Lower leg skin (tissue), 4 donors: ENCODE data around the gene CLASP1. TPM values are rescaled to one million over a fixed set of nuclear protein-coding genes. Genes with fewer than 3 reads are reported as not detected.
"Not testable (repeated sequence)": the region's sequence is repeated elsewhere in the genome, so short reads cannot be mapped to it uniquely, and the experiment has no call there.

Experiments
- DNase-seq, 2 donors: peaks; one replicate each; pipeline ENCODE4 v3.0.0-alpha.2; 2019; ENCODE audit warnings: low spot score in 2 of 2
- H3K4me3 ChIP-seq: fragments of 200-600 bp; sonication (generic); 2 replicates; pipeline ENCODE4 v1.5.1; 2017; ENCODE audit warnings: mild to moderate bottlenecking, low read depth; ENCODE audit not compliant: poor library complexity, severe bottlenecking
- POLR2A ChIP-seq, 2 donors: fragments of 450-650 bp; IDR thresholded peaks; one replicate each; pipeline ENCODE4 v1.6.1; 2016 to 2017; ENCODE audit warnings: antibody characterized with exemption in 2 of 2, mild to moderate bottlenecking in 1 of 2, moderate library complexity in 1 of 2
- WGBS, 2 donors: methylation state at CpG; one replicate each; pipeline ENCODE4 v1.1.5; 2018; 5-methylcytosine and 5-hydroxymethylcytosine counted together
- intact Hi-C: fragments of 100-400 bp; cut with DNase I; formaldehyde crosslinking; loops from one replicate; pipeline ENCODE4 v1.15.0; 2023; ENCODE audit warnings: low total_unique reads
- total RNA-seq, 4 donors: library from RNA; depleted of rRNA; stranded (reverse); fragments of >200 nt; gene quantifications; one replicate each; pipeline ENCODE4 v1.1.0, GENCODE V29; 2016
- TF ChIP-seq, protein P1 (sequence below), 3 donors: fragments of 450-650 bp; IDR thresholded peaks; one replicate each; pipeline ENCODE4 v1.5.1; 2016; ENCODE audit warnings: antibody characterized with exemption in 3 of 3, mild to moderate bottlenecking in 3 of 3, moderate library complexity in 2 of 3

Gene CLASP1
- total RNA-seq, 4 donors from 2014 or later, result 56.8 to 88.4 (median 69.0) TPM

DNA sequence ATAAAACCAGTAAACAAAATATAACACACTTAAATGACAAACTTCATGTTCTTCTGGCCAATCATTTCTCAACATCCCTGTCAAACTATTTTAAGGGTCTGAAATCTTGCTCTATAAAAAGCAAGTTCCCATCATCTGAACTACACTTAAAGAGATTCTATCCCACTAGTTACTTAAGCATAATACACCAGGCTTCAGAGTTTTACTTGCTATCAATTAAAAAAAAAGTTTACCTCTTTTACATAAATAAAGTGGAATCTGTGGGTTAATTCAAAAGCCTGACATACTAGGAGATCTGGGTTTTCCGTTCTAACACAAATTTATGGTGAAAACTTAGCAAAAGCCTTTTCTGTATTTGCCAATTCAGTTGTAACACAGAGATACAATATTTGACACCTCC is 1.9 kb downstream of the CLASP1 start:
- WGBS, 2 donors, result 61 to 73% methylated on average over 1 of the region's 1 CpG
- H3K4me3 ChIP-seq, result no peak overlapping the region
- DNase-seq, result no peak
- TF ChIP-seq POLR2A (IDR thresholded peaks at IDR 0.05), result no peak
- TF ChIP-seq, protein P1, sequence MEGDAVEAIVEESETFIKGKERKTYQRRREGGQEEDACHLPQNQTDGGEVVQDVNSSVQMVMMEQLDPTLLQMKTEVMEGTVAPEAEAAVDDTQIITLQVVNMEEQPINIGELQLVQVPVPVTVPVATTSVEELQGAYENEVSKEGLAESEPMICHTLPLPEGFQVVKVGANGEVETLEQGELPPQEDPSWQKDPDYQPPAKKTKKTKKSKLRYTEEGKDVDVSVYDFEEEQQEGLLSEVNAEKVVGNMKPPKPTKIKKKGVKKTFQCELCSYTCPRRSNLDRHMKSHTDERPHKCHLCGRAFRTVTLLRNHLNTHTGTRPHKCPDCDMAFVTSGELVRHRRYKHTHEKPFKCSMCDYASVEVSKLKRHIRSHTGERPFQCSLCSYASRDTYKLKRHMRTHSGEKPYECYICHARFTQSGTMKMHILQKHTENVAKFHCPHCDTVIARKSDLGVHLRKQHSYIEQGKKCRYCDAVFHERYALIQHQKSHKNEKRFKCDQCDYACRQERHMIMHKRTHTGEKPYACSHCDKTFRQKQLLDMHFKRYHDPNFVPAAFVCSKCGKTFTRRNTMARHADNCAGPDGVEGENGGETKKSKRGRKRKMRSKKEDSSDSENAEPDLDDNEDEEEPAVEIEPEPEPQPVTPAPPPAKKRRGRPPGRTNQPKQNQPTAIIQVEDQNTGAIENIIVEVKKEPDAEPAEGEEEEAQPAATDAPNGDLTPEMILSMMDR (IDR thresholded peaks at IDR 0.05), result no peak
- intact Hi-C loops, result no loop called here

DNA sequence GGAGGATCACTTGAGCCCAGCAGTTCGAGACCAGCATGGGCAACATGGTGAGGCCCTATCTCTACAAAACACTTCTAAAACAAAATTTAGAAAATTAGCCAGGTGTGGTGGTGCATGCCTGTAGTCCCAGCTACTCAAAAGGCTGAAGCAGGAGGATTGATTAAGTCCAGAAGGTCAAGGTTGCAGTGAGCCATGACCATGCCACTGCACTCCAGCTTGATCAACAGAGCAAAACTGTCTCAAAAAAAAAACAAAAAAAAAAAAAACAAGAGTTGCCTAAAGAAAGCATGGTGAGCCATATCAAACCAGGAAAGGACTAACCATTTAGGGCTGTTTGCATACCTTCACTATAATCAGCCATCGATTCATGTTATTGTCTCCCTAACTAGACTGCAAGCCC is 4.5 kb downstream of the CLASP1 start:
- WGBS, 2 donors, result 95 to 100% methylated on average over 2 of the region's 2 CpGs
- DNase-seq, result no peak
- TF ChIP-seq, protein P1 (IDR thresholded peaks at IDR 0.05), result no peak
- TF ChIP-seq POLR2A (IDR thresholded peaks at IDR 0.05), result no peak
- H3K4me3 ChIP-seq, result no peak overlapping the region
- intact Hi-C loops, result no loop called here

DNA sequence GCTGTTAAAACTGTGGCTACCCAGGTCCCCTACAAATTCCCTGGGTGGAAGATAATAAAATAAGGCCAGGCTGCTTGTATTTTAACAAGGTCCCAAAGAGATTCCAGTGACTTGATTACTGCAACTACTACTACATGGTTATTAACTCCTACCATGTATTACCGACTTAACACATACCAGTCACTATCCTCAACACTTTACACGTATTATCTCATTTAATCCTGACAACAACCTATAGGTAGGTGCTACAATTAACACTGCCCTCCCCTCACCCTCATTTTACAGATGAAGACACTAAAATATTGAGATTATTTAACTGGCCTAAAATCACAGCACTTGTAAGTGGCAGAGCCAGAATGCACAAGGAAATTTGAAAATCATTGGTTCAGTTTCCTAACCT is 5.4 kb downstream of the CLASP1 start:
- no peak for DNase-seq
- no peak overlapping the region for H3K4me3 ChIP-seq
- intact Hi-C loops, result no loop called here
- TF ChIP-seq, protein P1 (IDR thresholded peaks at IDR 0.05), result no peak
- no peak for TF ChIP-seq POLR2A (IDR thresholded peaks at IDR 0.05)
- WGBS, 2 donors, result 89 to 94% methylated on average over 2 of the region's 2 CpGs

DNA sequence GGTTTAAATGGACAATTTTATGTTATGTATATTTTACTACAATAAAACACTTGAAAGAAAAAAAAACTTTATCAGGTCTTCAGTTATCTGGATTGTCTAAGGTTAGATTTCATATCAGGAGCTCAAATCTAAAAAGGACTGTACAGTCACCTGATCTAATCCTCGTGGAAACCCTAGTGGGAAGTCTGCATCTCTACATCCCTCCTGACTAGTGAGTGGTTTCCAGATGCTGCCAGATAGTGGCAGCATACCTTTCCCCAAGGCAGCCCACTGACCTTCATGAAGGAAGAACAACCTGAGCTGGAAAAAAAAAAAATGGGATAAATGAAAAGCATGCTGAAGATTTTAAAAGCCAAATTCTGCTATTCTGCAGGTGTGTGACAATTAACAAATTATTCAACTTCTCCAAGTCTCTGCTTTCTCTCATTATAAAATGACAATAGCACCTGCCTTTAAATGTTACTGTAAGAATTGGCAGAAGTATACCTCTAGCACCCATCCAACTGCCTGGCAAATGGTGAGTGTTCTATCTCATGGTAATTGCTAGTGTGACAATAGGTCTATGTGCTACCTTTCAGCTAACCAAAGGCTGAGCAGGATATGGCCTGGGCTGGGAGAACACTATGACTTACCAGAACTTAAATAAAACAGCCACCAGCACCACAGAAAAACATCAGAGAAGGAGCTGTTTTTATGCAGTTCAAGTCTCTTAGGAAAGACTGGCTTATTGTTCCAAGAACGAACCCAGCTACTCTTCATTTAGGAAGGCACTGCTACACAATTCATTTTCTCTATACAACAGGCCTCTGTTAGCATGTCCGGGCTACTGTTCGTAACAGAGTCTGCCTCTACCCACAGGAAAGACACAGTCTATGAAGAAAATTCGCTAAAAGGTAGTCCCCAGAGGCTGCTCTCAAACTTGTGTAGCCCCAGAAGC is 8.6 kb downstream of the CLASP1 start:
- H3K4me3 ChIP-seq, result no peak overlapping the region
- DNase-seq, result no peak
- WGBS, 2 donors, result 67 to 74% methylated on average over 5 of the region's 5 CpGs
- intact Hi-C loops, result no loop called here
- TF ChIP-seq, protein P1 (IDR thresholded peaks at IDR 0.05), result no peak
- TF ChIP-seq POLR2A (IDR thresholded peaks at IDR 0.05), result no peak

DNA sequence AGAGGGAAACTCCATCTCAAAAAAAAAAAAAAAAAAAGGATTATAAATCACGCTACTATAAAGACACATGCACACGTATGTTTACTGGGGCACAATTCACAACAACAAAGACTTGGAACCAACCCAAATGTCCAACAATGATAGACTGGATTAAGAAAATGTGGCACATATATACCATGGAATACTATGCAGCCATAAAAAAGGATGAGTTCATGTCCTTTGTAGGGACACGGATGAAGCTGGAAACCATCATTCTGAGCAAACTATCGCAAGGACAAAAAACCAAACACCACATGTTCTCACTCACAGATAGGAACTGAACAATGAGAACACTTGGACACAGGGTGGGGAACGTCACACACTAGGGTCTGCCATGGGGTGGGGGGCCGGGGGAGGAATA is 9.4 kb downstream of the CLASP1 start:
- H3K4me3 ChIP-seq, DNase-seq, intact Hi-C loops: not testable (repeated sequence)
- WGBS, 2 donors, result 94 to 96% methylated on average over 6 of the region's 6 CpGs

DNA sequence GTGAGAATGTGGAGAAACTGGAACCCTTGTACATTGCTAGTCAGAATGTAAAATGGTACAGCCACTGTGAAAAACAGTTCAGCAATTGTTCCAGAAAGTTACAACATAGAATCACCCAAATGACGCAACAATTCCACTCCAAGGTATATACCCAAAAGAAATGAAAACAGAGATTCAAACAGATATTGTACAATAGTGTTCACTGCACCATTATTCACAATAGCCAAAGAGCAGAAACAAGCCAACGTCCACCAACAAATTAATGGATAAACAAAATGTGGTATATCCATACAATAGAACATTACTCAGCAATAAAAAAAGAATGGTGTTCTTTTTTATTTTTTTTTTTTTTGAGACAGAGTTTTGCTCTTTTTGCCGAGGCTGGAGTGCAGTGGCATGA is 10.9 kb downstream of the CLASP1 start:
- no peak overlapping the region for H3K4me3 ChIP-seq
- DNase-seq, result no peak
- 89 to 98% methylated on average over 3 of the region's 3 CpGs for WGBS, 2 donors
- TF ChIP-seq, protein P1 (IDR thresholded peaks at IDR 0.05), result no peak
- no peak for TF ChIP-seq POLR2A (IDR thresholded peaks at IDR 0.05)
- intact Hi-C loops, result no loop called here
